MM.1S (cell line): Measurements from ENCODE around the gene FOXP4.

ENCODE experiments used
- DNase-seq: peaks from one replicate; pipeline ENCODE4 v3.0.0-alpha.2; 2015
- H2AFZ ChIP-seq: fragments of 300-600 bp; sonication (generic); 2 replicates; pipeline ENCODE4 v1.6.0; 2016; ENCODE audit warnings: antibody characterized with exemption, low read length
- H3F3A ChIP-seq: fragments of 300-600 bp; sonication (generic); 2 replicates; pipeline ENCODE4 v1.6.1; 2016; ENCODE audit warnings: mild to moderate bottlenecking, antibody characterized with exemption, low read length, moderate library complexity, mixed read lengths; ENCODE audit not compliant: insufficient read depth
- H3K27ac ChIP-seq: fragments of 300-600 bp; sonication (generic); 2 replicates; pipeline ENCODE4 v1.5.1; 2016; ENCODE audit warnings: mild to moderate bottlenecking, low read length
- H3K27me3 ChIP-seq: fragments of 300-600 bp; sonication (generic); replicated peaks from 2 replicates; pipeline ENCODE4 v1.6.0; 2016; ENCODE audit warnings: low read length; ENCODE audit not compliant: insufficient read depth
- H3K36me3 ChIP-seq: fragments of 300-600 bp; sonication (generic); replicated peaks from 2 replicates; pipeline ENCODE4 v1.6.1; 2016; ENCODE audit warnings: mild to moderate bottlenecking, low read length, mixed read lengths; ENCODE audit not compliant: insufficient read depth
- H3K4me1 ChIP-seq: fragments of 300-600 bp; sonication (generic); 2 replicates; pipeline ENCODE4 v1.6.1; 2016; ENCODE audit warnings: low read length, mixed read lengths
- H3K4me2 ChIP-seq: fragments of 300-600 bp; sonication (generic); 2 replicates; pipeline ENCODE4 v1.6.0; 2016; ENCODE audit warnings: low read depth, low read length
- H3K4me3 ChIP-seq: fragments of 300-600 bp; sonication (generic); 2 replicates; pipeline ENCODE4 v1.5.1; 2016; ENCODE audit warnings: low read length, mixed read lengths
- H3K79me2 ChIP-seq: fragments of 300-600 bp; sonication (generic); 2 replicates; pipeline ENCODE4 v1.6.1; 2016; ENCODE audit warnings: mixed run types, low read length, mixed read lengths
- H3K9ac ChIP-seq: fragments of 300-600 bp; sonication (generic); 2 replicates; pipeline ENCODE4 v1.6.1; 2016; ENCODE audit warnings: low read length, mixed read lengths
- H3K9me2 ChIP-seq: fragments of 300-600 bp; sonication (generic); replicated peaks from 2 replicates; pipeline ENCODE4 v1.6.1; 2016; ENCODE audit warnings: mild to moderate bottlenecking, low read length, mixed read lengths; ENCODE audit not compliant: insufficient read depth
- H3K9me3 ChIP-seq: fragments of 300-600 bp; sonication (generic); replicated peaks from 2 replicates; pipeline ENCODE4 v1.6.1; 2016; ENCODE audit warnings: mild to moderate bottlenecking, low read length, mixed read lengths; ENCODE audit not compliant: insufficient read depth
- H4K20me1 ChIP-seq: fragments of 300-600 bp; sonication (generic); 2 replicates; pipeline ENCODE4 v1.6.1; 2016; ENCODE audit warnings: mild to moderate bottlenecking, low read length, moderate library complexity, mixed read lengths; ENCODE audit not compliant: insufficient read depth
- EZH2 ChIP-seq: fragments of 300-600 bp; sonication (generic); optimal IDR thresholded peaks from 2 replicates; pipeline ENCODE3; 2017; ENCODE audit warnings: low read depth, mild to moderate bottlenecking, antibody characterized with exemption, low read length, mixed read lengths
- EZH2phosphoT487 ChIP-seq: fragments of 300-600 bp; sonication (generic); IDR thresholded peaks from 2 replicates; pipeline ENCODE4 v1.6.1; 2018; ENCODE audit warnings: antibody characterized with exemption, low read length
- TF ChIP-seq, protein P1 (sequence below): fragments of 300-600 bp; sonication (generic); IDR thresholded peaks from 2 replicates; pipeline ENCODE4 v1.5.1; 2016; ENCODE audit warnings: antibody characterized with exemption, low read length, mixed read lengths

FOXP4 gene

GRCh38 chr6:41595166-41595565 lies 49.0 kb downstream of the FOXP4 start:
- no peak for DNase-seq
- Histone ChIP-seq H3K9me3 (no peaks in the 10 kb centered on the region), H3K27me3 (no peaks in the 10 kb centered on the region), H3K36me3 (no peaks in the 10 kb centered on the region), H3K4me3 (no peak overlapping the region), H3F3A (no peaks in the 10 kb centered on the region), H3K79me2 (no peaks in the 10 kb centered on the region), H3K9ac (no peak overlapping the region), H3K4me1 (no peaks in the 10 kb centered on the region), H3K9me2 (no peaks in the 10 kb centered on the region), H3K4me2 (no peak overlapping the region), H3K27ac (no peak overlapping the region), H2AFZ (no peak overlapping the region), H4K20me1 (no peaks in the 10 kb centered on the region)
- TF ChIP-seq EZH2phosphoT487 = no peak
- no peak for TF ChIP-seq EZH2
- TF ChIP-seq, protein P1, sequence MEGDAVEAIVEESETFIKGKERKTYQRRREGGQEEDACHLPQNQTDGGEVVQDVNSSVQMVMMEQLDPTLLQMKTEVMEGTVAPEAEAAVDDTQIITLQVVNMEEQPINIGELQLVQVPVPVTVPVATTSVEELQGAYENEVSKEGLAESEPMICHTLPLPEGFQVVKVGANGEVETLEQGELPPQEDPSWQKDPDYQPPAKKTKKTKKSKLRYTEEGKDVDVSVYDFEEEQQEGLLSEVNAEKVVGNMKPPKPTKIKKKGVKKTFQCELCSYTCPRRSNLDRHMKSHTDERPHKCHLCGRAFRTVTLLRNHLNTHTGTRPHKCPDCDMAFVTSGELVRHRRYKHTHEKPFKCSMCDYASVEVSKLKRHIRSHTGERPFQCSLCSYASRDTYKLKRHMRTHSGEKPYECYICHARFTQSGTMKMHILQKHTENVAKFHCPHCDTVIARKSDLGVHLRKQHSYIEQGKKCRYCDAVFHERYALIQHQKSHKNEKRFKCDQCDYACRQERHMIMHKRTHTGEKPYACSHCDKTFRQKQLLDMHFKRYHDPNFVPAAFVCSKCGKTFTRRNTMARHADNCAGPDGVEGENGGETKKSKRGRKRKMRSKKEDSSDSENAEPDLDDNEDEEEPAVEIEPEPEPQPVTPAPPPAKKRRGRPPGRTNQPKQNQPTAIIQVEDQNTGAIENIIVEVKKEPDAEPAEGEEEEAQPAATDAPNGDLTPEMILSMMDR = no peak

DNA sequence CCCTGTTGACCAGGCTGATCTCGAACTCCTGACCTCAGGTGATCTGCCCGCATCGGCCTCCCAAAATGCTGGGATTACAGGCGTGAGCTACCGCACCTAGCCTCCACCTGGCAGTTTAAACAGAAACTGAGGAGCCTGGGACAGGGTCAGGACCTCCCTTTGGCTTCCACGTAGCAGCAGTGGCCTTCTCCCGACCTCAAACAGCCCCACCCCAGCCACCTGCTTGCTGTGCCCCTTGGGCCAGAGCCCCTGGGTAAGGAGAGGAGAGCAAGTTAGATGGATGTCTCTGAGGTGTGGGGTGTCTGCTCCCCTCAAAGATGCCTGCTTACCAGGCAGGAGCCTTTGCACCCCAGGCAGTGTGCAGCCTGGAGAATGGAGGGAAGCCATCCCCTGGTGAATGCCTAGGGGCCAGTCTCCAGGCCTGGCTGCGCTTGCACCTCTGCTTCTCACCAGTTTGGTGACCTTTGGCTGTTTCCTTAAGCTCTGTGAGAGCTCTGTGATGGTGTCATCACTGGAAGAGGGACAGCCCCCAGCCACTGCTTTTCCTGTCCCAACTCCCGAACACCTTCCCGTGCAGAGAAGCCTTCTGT lies 50.0 kb downstream of the FOXP4 start:
- DNase-seq = no peak
- TF ChIP-seq, protein P1 = no peak
- no peak for TF ChIP-seq EZH2phosphoT487
- H3K79me2 ChIP-seq = no peaks in the 10 kb centered on the region
- no peaks in the 10 kb centered on the region for H3F3A ChIP-seq
- H3K4me1 ChIP-seq = no peaks in the 10 kb centered on the region
- H3K36me3 ChIP-seq = no peaks in the 10 kb centered on the region
- H3K27ac ChIP-seq = no peak overlapping the region
- no peak overlapping the region for H2AFZ ChIP-seq
- no peak overlapping the region for H3K9ac ChIP-seq
- no peak overlapping the region for H3K4me2 ChIP-seq
- H3K9me2 ChIP-seq = no peaks in the 10 kb centered on the region
- H3K9me3 ChIP-seq = no peaks in the 10 kb centered on the region
- no peak overlapping the region for H3K4me3 ChIP-seq
- no peaks in the 10 kb centered on the region for H3K27me3 ChIP-seq
- H4K20me1 ChIP-seq = no peaks in the 10 kb centered on the region

GRCh38 chr6:41596807-41597206 lies 50.6 kb downstream of the FOXP4 start:
- Histone ChIP-seq H3K36me3 (no peaks in the 10 kb centered on the region), H3F3A (no peaks in the 10 kb centered on the region), H3K27ac (no peak overlapping the region), H3K9me3 (no peaks in the 10 kb centered on the region), H3K4me3 (no peak overlapping the region), H3K9me2 (no peaks in the 10 kb centered on the region), H3K9ac (no peak overlapping the region), H3K4me2 (no peak overlapping the region), H3K79me2 (no peaks in the 10 kb centered on the region), H4K20me1 (no peaks in the 10 kb centered on the region), H3K27me3 (no peaks in the 10 kb centered on the region), H3K4me1 (no peaks in the 10 kb centered on the region), H2AFZ (no peak overlapping the region)
- no peak for DNase-seq
- no peak for TF ChIP-seq EZH2
- TF ChIP-seq EZH2phosphoT487 = no peak
- TF ChIP-seq, protein P1 = no peak
